Measurements from ENCODE around the gene GUCA2B. TPM values are rescaled to one million over a fixed set of nuclear protein-coding genes. Genes with fewer than 3 reads are reported as not detected.

Gene GUCA2B
- total RNA-seq, 4 donors from 2014 or later = 2.8 TPM; not detected in 3

- intact Hi-C loops (cut with DNase I; ENCODE audit: low total_unique reads) = no loop called here
Measured at GRCh38 chr1:42155362-42155761, 2.2 kb downstream of the GUCA2B start.

GRCh38 chr1:42157667-42158066 lies 4.5 kb downstream of the GUCA2B start:
- 72% methylated on average over 7 of the region's 7 CpGs for whole genome bisulfite sequencing, 2 donors
- no peak overlapping the region for H3K4me3 ChIP-seq (ENCODE audit: low read depth, poor library complexity, severe bottlenecking)
- no peak for DNase-seq (ENCODE audit: low spot score in 2 of 2)
- intact Hi-C loops (cut with DNase I; ENCODE audit: low total_unique reads) = no loop called here
- TF ChIP-seq POLR2A (IDR thresholded peaks at IDR 0.05) (no peak), CTCF (IDR thresholded peaks at IDR 0.05) (no peak)

More at GRCh38 chr1:42155362-42155761, 2.2 kb downstream of the GUCA2B start:
- no peak overlapping the region for H3K4me3 ChIP-seq (ENCODE audit: low read depth, poor library complexity, severe bottlenecking)
- no peak for TF ChIP-seq CTCF (IDR thresholded peaks at IDR 0.05)
- TF ChIP-seq POLR2A (IDR thresholded peaks at IDR 0.05) = no peak
- peak in 1 of 2 donors; percentile 75 for DNase-seq (ENCODE audit: low spot score in 2 of 2)
- WGBS, 2 donors = 86 to 93% methylated on average over 10 to 12 of the region's 12 CpGs

- TF ChIP-seq CTCF (IDR thresholded peaks at IDR 0.05) (no peak), POLR2A (IDR thresholded peaks at IDR 0.05) (no peak)
- 56 to 67% methylated on average over 2 of the region's 2 CpGs for WGBS, 2 donors
- DNase-seq (ENCODE audit: low spot score in 2 of 2) = no peak
- intact Hi-C loops (cut with DNase I; ENCODE audit: low total_unique reads) = no loop called here
- H3K4me3 ChIP-seq (ENCODE audit: low read depth, poor library complexity, severe bottlenecking) = no peak overlapping the region
Measured at GRCh38 chr1:42158189-42158588, 5.0 kb downstream of the GUCA2B start.

- TF ChIP-seq POLR2A (IDR thresholded peaks at IDR 0.05) (no peak), CTCF (IDR thresholded peaks at IDR 0.05) (no peak)
- DNase-seq (ENCODE audit: low spot score in 2 of 2) = no peak
- intact Hi-C loops (cut with DNase I; ENCODE audit: low total_unique reads) = loop anchor here (10.0 kb wide), 1 partner anchor 587 kb away; no protein-coding TSS in a partner anchor
- no peak overlapping the region for H3K4me3 ChIP-seq (ENCODE audit: low read depth, poor library complexity, severe bottlenecking)
- WGBS, 2 donors = 81 to 88% methylated on average over 5 of the region's 5 CpGs
Measured at GRCh38 chr1:42162181-42162580, 9.0 kb downstream of the GUCA2B start.

- whole genome bisulfite sequencing, 2 donors = 87 to 89% methylated on average over 2 of the region's 2 CpGs
- H3K4me3 ChIP-seq (ENCODE audit: low read depth, poor library complexity, severe bottlenecking) = no peak overlapping the region
- no peak for TF ChIP-seq CTCF (IDR thresholded peaks at IDR 0.05)
- TF ChIP-seq POLR2A (IDR thresholded peaks at IDR 0.05) = no peak
- intact Hi-C loops (cut with DNase I; ENCODE audit: low total_unique reads) = loop anchor here (10.0 kb wide), 1 partner anchor 588 kb away; no protein-coding TSS in a partner anchor
- DNase-seq (ENCODE audit: low spot score in 2 of 2) = no peak
Measured at GRCh38 chr1:42163114-42163513, 9.9 kb downstream of the GUCA2B start.
